Fibroblast of peridontal ligament (primary cell): ENCODE results near the gene BBX.
A peak's percentile ranks its signal among the peaks of the same experiment; 100 is the strongest.
"Not testable (repeated sequence)": the region's sequence is repeated elsewhere in the genome, so short reads cannot be mapped to it uniquely, and the experiment has no call there.

ENCODE experiments used
- DNase-seq: peaks from one replicate; pipeline ENCODE4 v3.0.0-alpha.2; 2010; ENCODE audit errors: extremely low read depth

The BBX gene

DNA sequence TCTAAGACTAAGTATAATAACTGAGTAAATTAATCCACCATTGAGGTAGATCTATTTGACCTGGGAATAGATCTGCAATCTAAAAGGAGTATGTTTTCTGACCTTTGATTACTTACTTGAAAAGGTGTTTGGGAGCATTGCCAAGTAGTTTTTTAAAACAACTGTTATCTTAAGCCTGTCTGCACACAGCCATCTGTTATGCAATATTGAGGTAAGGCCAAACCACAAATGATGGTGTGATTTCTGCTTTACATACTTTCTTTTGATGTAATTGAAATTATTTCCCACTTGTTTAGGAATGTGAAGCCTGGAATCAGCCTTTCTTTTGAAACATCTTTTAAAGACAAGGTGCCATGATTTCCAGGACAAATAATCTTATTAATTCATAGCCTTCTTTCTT is 274.0 kb downstream of the BBX start:
- DNase-seq: peak; percentile 63

DNA sequence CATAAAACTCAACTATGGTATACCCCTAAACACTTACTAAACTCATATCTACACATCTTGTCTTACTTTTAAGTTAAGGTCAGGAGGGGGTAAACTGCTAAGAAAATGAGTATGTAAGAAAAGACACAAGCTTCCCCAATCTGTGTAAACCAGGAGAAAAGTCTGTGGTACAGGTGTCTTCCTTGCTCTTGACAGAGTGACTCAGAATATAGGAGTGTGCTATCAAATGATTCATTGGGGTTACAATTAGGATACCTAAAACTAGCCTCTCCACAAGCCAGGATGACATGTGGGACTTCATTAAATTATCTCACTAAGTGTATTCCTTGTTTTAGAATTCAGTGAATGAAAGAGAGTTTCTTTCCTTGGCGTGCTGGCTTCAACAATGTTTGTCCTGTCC is 274.8 kb downstream of the BBX start:
- no peak for DNase-seq

DNA sequence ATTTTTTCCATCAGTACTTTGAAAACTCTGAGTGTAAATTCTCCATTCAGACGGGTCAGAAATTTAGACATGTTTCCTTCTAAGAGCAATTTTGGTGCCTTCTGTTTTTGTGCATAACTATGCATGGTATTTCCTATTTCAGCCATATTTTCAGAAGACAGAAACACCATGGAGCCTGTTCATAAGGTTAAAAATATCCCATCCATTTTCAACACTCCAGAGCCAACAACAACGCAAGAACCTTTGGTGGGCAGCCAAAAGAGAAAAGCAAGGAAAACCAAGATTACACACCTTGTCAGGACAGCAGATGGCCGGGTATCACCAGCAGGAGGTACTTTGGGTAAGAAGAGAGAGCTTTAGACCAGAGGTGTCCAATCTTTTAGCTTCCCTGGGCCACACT is 275.6 kb downstream of the BBX start:
- DNase-seq: peak; percentile 38

DNA sequence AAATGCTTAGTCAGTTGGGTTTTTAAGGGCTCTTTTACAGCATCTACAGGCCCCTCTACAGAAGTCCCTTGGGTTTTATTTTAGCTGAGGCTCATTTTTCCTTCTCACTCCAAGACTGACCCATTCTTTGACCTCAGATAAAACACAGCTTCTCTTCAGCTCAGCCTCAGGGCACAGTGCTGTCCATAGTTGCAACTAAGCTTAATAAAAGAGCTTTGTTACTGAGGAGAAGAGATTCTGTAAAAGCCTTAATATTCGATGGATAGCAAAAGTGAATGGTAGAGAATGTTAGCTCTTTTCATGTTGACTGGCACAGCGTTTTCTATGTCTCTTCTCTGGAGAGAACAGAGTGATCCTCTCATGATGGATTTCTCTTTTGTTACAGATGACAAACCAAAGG is 277.9 kb downstream of the BBX start:
- no peak for DNase-seq

DNA sequence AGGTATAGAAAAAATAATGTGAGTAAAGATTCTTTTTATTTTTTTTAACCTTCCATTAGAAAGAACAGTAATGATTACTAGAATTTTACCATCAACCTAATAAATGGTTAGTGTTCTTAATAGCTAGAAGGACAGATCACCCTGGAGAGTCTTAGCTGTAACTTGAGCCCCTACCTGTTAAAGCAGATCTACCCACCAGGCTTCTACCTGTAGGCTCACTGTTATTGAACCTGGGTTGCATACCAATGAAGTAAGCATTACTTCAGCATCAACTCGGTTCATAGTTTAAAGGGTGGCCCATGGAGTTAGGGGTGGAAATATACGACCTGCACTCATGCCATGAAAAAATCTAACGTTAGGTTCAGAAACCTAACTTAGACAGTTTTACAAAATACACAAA is 280.4 kb downstream of the BBX start:
- DNase-seq: no peak

DNA sequence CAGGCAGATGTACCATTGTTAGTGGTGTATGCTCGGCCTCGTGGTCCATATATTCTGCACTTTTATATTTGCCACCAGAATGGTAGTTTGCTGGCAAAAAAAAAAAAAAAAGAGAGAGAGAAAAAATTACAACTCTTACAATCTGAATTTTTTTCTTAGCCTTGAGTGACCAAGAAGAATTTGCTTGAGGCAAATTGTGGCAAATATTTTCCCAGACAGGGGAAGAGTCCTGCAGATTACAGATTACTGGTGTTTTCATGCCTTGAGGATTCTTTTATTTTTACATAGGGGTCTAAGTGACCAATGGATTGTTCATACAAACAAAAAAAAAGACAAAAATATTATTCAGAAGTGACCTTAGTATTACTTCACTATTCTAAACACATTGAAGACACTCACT is 283.3 kb downstream of the BBX start:
- no peak for DNase-seq

DNA sequence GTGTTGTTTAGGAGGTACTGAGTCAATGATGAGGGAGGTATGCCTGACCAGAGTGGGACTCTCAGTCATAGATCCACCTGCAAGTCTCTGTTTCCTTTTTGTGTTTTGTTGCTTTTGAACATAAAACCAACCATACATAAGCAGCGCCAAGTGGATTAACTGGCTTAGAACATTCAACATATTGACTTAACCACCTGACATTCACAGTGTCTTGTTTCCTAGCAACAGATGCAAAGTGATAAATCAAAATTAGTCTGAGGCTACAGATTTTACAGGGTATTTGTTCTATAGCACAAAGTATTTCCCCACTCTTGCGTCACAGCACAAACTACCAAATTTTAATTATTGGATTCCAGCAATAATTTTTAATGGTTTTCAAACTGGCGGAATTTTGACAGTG is 283.8 kb downstream of the BBX start:
- DNase-seq: no peak

DNA sequence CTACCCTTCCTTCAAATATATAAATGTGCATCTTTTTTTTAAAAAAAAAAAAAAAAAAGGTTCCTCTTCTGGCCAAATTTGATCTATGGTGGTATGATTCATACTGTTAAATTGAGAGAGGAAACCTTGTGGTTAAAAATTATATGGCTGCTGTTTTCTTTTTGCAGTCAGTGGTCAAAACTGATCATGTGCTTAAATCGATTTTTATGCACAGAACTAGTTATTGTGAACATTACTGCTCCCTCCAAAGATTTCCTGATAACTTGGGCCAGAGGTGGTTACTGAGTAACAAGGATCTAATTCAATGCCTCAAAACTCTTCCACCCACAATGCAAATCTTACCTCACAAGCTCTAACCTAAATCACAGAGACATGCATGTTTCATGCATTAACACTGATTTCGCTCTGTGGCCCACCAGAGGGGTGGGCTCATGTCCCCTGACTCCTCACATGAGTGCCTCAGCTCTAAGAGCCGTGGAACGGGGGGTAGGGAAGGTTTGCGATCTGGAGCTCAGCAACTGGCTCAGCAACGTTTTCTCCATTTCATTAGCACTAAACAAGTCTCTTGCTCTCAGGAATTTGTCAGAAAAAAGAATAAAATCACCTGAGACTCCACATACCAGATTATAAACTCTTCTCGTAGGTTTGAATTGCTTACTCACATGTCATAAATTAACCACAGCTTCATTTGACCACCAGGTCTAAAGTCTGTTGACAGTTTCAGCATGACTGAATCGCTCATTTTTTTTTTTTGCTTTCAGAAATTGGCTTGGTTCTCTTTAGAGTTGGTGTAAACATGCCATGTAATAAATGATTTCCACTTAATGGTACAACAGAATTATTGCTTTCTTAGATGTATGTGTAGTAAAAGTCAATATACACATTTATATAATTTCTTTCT is 287.7 kb downstream of the BBX start:
- peak; percentile 33 for DNase-seq

DNA sequence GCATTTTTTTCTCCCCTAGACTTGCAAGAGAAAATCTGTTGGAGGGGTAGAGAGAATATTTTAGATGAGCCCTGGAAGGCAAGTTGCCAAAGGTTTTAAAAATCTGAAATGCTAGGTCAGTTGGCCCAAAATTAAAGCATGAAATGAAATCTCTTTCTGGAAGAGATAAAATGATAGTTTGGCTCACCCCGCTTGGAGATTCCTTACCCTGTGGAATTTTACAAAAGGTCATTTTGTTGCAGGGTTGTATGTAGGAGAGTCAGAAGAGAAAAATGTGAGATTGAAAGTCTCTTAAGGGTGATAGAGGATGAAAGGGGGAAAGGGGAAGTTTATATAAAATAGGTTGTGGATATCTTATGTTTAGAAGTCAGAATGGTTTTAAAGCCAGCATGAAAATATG is 290.3 kb downstream of the BBX start:
- DNase-seq: peak; percentile 32

DNA sequence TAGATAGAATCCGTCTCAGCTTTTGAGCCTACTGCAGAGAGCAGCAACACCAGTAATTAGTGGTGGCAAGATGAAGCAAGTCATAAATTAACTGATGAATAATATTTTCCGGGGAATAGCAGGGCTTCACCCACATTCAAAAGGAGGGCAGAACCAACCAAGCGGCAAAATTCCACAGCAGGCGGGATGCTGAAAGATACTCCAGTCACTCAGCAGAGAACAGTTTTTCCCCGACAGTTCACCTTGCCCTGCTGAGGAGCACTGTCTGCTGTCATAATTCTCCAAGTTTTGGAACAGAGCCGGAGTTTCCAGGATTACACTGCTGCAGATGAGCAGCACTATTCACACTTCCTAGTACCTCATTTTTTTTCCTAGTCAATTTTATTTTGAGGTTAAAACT is 293.3 kb downstream of the BBX start:
- no peak for DNase-seq

DNA sequence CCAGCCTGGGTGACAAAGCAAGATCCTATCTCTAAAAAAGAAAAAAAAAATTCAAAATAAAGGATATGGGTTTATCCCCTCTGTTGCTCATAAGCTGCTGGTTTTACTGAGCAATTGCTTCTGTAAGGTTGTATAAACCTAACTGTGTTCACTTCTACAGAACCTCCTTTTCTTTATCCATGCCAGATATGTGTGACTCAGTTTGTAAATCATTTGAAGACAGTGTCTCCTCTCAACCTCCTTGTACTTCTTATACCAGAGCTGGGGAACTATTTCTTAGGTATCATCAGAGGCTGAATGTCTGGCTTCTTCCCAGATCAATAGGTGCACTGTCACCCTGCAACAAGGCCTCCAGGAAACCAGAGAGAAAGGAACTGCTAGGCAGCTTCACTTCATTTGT is 294.3 kb downstream of the BBX start:
- peak; percentile 3 for DNase-seq

DNA sequence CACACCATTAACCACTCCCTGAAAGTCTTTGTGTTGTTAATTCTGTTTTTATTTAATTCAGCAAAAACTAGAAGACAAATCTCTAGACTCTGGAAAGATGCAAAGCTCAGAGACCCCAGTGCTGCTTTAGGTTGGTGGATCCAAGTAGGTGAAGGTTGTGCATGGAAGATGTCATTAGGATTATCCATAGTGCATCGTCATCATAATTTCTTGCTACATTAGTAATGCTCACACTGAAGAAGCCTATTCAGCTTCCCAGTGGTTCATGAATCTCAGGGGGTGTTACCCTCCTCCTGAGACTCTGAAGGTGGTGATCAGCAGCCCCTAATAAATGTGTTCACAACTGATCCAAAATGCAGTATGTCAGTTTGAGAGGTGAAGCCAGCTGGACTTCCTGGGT is 295.3 kb downstream of the BBX start:
- DNase-seq: no peak

DNA sequence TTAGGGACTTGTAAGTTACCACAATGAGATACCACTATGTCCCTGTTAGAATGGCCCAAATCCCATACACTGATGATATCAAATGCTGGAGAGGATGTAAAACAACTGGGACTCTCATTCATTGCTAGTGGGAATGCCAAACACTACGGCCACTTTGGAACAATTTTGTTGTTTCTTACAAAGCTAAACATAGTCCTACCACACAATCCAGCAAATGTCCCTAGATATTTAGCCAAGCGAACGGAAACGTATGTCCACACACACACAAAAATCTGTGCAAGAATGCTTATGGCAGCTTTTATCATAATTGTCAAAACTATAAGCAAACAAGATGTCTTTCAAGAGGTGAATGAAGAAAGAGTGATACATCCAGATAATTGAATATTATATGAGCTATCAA is 296.9 kb downstream of the BBX start:
- DNase-seq: no peak

DNA sequence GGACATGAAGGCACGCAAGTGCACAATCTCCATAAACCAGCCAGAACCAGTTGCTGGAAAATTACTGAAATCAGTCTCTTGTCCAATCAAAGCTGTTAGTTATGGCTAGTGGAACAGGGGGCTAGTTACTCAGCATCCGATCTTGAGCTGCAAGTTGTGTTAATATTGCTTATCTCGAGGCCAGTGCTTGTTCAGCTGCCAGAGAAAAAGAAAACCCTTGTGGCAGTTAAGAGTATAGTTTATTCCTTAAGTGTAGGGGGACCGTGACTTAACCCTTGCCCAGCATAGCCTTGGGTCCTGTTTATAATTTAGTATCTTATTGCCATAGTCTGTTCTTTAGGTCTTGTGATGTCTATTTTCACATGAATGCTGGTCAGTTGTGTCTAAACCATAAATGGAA is 299.5 kb downstream of the BBX start:
- DNase-seq: no peak

DNA sequence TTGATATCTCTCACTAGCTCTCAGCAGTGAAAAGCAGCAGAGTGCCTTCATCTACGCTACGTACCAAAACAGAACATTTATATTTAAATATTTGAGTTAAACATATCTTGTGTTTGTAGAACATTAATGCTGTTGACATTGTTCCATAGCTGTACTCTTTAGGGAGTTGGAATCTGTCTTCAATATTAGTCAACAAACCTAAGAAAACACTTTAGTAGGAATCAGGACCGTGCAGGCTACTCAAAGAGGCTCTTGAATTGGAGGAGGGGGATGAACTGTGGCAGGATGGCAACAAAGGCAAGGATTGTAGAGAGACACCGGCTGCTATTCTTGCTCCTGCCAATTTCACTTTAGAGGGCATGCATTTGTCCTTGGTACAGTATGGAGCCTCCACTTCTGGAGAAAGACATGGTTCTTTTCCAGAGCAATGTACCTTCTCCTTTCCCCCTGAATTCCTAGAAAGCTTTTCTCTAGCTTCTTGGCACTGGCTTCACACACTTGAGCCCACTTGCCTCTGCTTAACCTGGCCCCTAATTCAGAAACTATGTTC is 302.1 kb downstream of the BBX start:
- DNase-seq: no peak

DNA sequence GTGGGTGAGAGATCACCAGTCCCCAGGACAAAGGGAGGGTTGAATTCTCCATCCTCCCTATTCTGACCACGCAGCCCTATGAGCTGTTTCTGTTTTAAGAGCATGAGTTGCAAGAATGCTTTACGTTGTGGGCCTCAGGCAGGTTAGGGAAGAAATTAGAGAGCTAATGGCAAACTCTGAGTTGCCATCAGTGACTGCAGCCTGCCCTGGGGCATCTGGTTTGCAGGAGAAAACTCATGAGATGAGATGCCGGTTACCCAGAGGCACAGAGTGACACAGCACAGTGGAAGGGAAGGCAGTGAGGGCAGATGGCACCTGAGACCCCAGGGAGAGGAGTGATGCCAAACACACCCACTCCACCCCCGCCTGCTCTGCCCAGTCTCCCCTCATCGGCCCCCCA is 302.8 kb downstream of the BBX start:
- DNase-seq: no peak

DNA sequence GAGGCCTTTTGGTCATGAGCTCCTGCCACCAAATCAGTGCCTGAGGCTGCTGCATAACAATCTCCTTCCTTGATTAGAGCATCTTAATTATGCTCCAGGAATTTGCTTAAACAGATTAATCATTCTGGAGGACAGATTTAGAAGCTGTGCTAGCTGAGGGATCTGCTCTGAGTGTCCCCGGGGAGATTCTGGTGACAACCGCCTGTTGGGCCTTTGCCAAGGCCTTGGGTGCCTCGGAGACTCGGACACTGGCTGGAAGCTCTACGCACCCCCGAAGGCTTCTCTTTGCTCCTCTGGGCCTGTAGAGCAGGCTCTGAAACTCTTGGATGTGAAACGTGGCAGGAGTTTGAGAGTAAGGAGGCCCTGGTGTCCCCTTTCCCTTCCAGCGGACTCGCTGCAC is 304.0 kb downstream of the BBX start:
- DNase-seq: no peak

DNA sequence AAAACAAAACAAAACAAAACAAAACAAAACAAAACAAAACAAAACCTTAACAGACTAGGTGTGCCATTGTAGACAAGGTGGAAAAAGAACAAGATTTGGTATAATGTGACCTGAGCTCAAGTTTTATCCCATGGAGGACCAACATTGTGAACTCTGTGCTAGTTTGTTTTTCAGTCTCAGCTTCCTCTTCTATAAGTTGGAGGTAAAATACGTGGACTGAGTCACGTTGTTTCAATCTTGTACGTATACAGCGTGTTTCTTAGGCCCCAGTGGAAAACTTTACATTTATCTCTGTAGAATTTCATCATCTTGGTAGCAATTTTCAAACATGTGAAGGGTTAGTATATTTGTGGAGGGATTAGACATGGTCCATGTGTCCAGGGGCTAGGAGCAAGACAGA is 306.4 kb downstream of the BBX start:
- DNase-seq: no peak

DNA sequence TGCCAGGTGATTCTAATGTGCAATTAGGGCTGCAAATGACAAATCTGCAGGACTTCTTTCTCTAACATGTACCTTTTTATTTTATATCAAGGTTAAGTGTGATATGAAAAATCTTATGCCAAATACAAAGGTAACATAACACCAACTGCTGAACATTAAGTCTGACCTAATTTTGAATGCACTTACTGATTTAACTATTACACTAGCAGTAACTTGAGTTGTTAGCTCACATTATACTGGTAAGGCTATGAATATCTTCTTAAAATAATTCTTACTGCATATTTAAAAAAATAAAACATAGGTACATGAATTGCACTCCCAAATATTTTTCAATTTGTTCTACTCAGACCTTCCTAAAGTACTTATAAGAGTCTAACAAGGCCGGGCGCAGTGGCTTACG is 308.8 kb downstream of the BBX start:
- DNase-seq: no peak

DNA sequence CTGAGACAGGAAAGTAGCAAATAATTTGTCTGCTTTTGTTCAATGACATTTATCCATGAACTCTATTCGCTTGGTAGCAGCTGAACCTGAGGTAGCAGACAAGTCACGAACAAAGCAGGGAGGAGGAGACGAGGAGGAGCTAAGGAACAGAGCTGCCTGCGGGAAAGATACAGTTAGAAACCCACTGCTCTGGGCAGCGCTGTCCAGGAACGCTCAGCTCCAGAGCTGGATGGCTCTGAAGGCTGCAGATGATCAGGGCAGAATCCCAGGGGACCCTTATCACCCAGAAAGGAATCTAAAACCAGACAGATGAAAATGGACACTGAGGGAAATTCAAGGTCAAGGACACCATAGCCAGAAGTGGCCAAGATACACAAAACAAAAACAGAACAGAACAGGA is 310.3 kb downstream of the BBX start:
- no peak for DNase-seq

DNA sequence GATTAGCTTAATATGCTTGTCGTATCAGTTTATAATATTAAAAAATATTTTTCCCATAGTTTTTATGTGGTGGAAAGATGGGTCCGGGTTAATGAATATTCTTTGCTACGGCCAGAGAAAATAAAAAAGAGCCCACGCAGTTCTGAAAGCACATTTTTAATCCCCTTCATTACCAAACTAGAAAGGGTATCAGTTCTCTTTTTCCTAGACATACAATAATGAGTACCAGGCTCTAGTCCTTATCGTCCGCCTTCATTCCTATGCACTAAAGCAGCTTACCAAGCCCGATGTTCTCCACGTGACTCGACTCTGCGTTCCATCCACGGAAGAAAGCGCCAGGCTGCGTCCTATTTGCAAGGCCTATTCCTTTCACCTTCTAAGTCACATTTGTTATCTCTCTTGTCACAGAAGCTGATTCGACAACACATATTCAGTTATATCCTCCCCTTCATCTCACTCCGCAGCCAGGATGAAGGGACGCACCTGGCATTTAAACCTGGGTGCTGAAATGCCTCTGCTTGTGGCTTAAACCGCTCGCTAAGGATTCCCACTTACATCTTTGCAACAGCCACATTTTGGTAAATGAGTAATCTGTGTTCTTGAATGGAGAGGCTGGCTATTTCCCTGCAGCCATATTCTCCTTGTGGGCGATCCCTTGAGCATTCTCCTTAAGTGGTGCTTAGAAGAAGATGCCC is 311.1 kb downstream of the BBX start:
- DNase-seq: no peak

DNA sequence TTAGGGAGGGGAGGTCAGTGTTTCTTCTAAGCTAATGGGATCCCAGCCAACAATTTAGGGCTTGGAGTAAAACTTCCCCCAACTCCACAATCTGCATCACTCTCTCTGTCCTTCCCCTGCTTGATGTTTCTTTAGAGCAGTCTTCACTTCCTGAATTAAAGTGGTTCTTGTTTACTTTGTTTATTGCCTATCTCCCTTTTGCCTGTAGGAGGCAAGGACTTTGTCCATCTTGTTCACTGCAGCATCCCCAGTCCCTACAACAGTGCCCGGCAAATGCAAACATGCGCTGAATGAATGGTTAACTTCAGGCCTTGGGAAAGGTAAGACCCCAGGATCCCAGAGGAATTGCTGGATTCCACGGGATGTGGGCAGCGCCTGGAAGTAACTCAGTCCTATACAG is 312.2 kb downstream of the BBX start:
- DNase-seq: not testable (repeated sequence)
